ENCODE measurements around the gene DGKA.

- peak; percentile 97 for TF ChIP-seq POLR2A (IDR thresholded peaks at IDR 0.05)
- TF ChIP-seq CTCF (IDR thresholded peaks at IDR 0.05): no peak
Measured at GRCh38 chr12:55966408-55967281, 35.7 kb downstream of the DGKA start, which contains the start of gene CDK2.

Data from prostate gland (tissue), 2 donors.